AG09309 (cell line): ENCODE measurements around the gene OR1M1.

Source experiments
- DNase-seq: peaks from one replicate; pipeline ENCODE4 v3.0.0-alpha.2; 2010; ENCODE audit warnings: low read depth
- H3K4me3 ChIP-seq: 2 replicates; pipeline ENCODE4 v1.5.1; 2011; ENCODE audit warnings: mild to moderate bottlenecking, low read depth, low read length, moderate library complexity; ENCODE audit not compliant: control insufficient read depth
- CTCF ChIP-seq: IDR thresholded peaks from 2 replicates; pipeline ENCODE4 v1.5.1; 2011; ENCODE audit warnings: mild to moderate bottlenecking, low read depth, low read length, inconsistent platforms; ENCODE audit not compliant: insufficient read depth, control insufficient read depth; ENCODE audit errors: missing control alignments

OR1M1 gene

GRCh38 chr19:9075064-9075949 is 11.6 kb upstream of the OR1M1 start:
- peak; percentile 47 for DNase-seq

GRCh38 chr19:9076901-9077300 is 10.0 kb upstream of the OR1M1 start:
- no peak for TF ChIP-seq CTCF
- no peak for DNase-seq
- H3K4me3 ChIP-seq = no peak overlapping the region

More at GRCh38 chr19:9075064-9075949, 11.6 kb upstream of the OR1M1 start:
- TF ChIP-seq CTCF = no peak
- H3K4me3 ChIP-seq = no peak overlapping the region

- no peak overlapping the region for H3K4me3 ChIP-seq
- no peak for TF ChIP-seq CTCF
- DNase-seq = no peak
These were observed 8.2 kb upstream of the OR1M1 start for GRCh38 chr19:9078651-9079050.

- H3K4me3 ChIP-seq = no peak within 1 kb of the TSS
- no peak for DNase-seq
- no peak for TF ChIP-seq CTCF
These were observed 20.5 kb downstream of the OR1M1 start, which contains the start of gene OR7G2 for GRCh38 chr19:9107375-9107774. OR7G2 (minus strand) TSS chr19:9107475; CDS start chr19:9103243, 4,232 bp downstream.

GRCh38 chr19:9109959-9110358 is 23.1 kb downstream of the OR1M1 start:
- no peak overlapping the region for H3K4me3 ChIP-seq
- no peak for TF ChIP-seq CTCF
- DNase-seq = no peak

GRCh38 chr19:9115307-9115813 is 28.5 kb downstream of the OR1M1 start, which contains the start of gene OR7G1:
OR7G1 (minus strand) TSS chr19:9115763; CDS start chr19:9115763, 0 bp downstream.
- no peak within 1 kb of the TSS for H3K4me3 ChIP-seq
- no peak for DNase-seq
- no peak for TF ChIP-seq CTCF

- TF ChIP-seq CTCF = no peak
These were observed 29.7 kb downstream of the OR1M1 start for GRCh38 chr19:9116547-9116946.

More at GRCh38 chr19:9116547-9116946, 29.7 kb downstream of the OR1M1 start:
- no peak for DNase-seq
- no peak overlapping the region for H3K4me3 ChIP-seq
